Measurements from ENCODE around the gene ANKRD44. TPM values are rescaled to one million over a fixed set of nuclear protein-coding genes. Genes with fewer than 3 reads are reported as not detected.

Gene ANKRD44
- total RNA-seq, 1 donor from 2014 or later = 12.0 TPM

- no peak overlapping the region for H3K4me3 Mint-ChIP-seq (ENCODE audit: unreplicated experiment)
- DNase-seq = no peak
- H3K27ac Mint-ChIP-seq (ENCODE audit: unreplicated experiment) = no peak overlapping the region
- TF ChIP-seq, protein P1, sequence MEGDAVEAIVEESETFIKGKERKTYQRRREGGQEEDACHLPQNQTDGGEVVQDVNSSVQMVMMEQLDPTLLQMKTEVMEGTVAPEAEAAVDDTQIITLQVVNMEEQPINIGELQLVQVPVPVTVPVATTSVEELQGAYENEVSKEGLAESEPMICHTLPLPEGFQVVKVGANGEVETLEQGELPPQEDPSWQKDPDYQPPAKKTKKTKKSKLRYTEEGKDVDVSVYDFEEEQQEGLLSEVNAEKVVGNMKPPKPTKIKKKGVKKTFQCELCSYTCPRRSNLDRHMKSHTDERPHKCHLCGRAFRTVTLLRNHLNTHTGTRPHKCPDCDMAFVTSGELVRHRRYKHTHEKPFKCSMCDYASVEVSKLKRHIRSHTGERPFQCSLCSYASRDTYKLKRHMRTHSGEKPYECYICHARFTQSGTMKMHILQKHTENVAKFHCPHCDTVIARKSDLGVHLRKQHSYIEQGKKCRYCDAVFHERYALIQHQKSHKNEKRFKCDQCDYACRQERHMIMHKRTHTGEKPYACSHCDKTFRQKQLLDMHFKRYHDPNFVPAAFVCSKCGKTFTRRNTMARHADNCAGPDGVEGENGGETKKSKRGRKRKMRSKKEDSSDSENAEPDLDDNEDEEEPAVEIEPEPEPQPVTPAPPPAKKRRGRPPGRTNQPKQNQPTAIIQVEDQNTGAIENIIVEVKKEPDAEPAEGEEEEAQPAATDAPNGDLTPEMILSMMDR (IDR thresholded peaks at IDR 0.05; ENCODE audit: partially characterized antibody, unreplicated experiment) = no peak
- H3K27me3 Mint-ChIP-seq (ENCODE audit: unreplicated experiment) = peaks cover 2% of the 10 kb centered on the region
- no peaks in the 10 kb centered on the region for H3K9me3 Mint-ChIP-seq (ENCODE audit: unreplicated experiment)
- H3K36me3 Mint-ChIP-seq (ENCODE audit: unreplicated experiment) = no peaks in the 10 kb centered on the region
- H3K4me1 Mint-ChIP-seq (ENCODE audit: low read depth, unreplicated experiment) = peaks cover 4% of the 10 kb centered on the region
Measured at GRCh38 chr2:197189426-197190099, 121.0 kb downstream of the ANKRD44 start.

- Mint-ChIP-seq H3K4me1 (ENCODE audit: low read depth, unreplicated experiment) (peaks cover 4% of the 10 kb centered on the region), H3K27me3 (ENCODE audit: unreplicated experiment) (peaks cover 2% of the 10 kb centered on the region), H3K36me3 (ENCODE audit: unreplicated experiment) (no peaks in the 10 kb centered on the region), H3K9me3 (ENCODE audit: unreplicated experiment) (no peaks in the 10 kb centered on the region), H3K4me3 (ENCODE audit: unreplicated experiment) (no peak overlapping the region), H3K27ac (ENCODE audit: unreplicated experiment) (no peak overlapping the region)
- TF ChIP-seq, protein P1 (IDR thresholded peaks at IDR 0.05; ENCODE audit: partially characterized antibody, unreplicated experiment) = no peak
- no peak for DNase-seq
Measured at GRCh38 chr2:197185676-197186075, 124.9 kb downstream of the ANKRD44 start.

GRCh38 chr2:197184959-197185586 lies 125.5 kb downstream of the ANKRD44 start:
- no peaks in the 10 kb centered on the region for H3K36me3 Mint-ChIP-seq (ENCODE audit: unreplicated experiment)
- H3K27me3 Mint-ChIP-seq (ENCODE audit: unreplicated experiment) = peaks cover 2% of the 10 kb centered on the region
- no peaks in the 10 kb centered on the region for H3K9me3 Mint-ChIP-seq (ENCODE audit: unreplicated experiment)
- TF ChIP-seq, protein P1 (IDR thresholded peaks at IDR 0.05; ENCODE audit: partially characterized antibody, unreplicated experiment) = no peak
- DNase-seq = no peak
- peaks cover 4% of the 10 kb centered on the region for H3K4me1 Mint-ChIP-seq (ENCODE audit: low read depth, unreplicated experiment)
- no peak overlapping the region for H3K4me3 Mint-ChIP-seq (ENCODE audit: unreplicated experiment)
- no peak overlapping the region for H3K27ac Mint-ChIP-seq (ENCODE audit: unreplicated experiment)

DNA sequence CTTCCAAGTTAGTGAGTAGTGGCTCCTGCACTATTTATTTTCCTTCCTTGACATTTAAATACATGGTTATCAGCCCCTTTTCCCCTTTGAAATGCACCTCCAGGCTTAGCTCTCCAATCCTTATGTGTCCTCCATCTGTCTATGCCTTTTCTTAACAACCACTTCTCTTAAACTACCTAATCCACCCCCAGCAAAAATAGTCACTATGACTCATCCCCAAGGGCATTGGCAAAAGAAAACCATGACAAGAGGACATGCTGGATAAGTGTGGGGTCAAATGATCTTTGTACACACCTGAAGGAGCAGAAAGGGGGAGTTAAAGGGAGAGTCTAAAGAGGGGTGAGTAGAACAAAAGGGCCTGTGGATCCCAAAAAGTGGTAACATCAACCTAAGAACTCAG lies 127.2 kb downstream of the ANKRD44 start:
- TF ChIP-seq, protein P1 (IDR thresholded peaks at IDR 0.05; ENCODE audit: partially characterized antibody, unreplicated experiment) = no peak
- no peak overlapping the region for H3K27ac Mint-ChIP-seq (ENCODE audit: unreplicated experiment)
- no peaks in the 10 kb centered on the region for H3K4me1 Mint-ChIP-seq (ENCODE audit: low read depth, unreplicated experiment)
- H3K27me3 Mint-ChIP-seq (ENCODE audit: unreplicated experiment) = no peaks in the 10 kb centered on the region
- no peak overlapping the region for H3K4me3 Mint-ChIP-seq (ENCODE audit: unreplicated experiment)
- DNase-seq = no peak
- H3K9me3 Mint-ChIP-seq (ENCODE audit: unreplicated experiment) = no peaks in the 10 kb centered on the region
- no peaks in the 10 kb centered on the region for H3K36me3 Mint-ChIP-seq (ENCODE audit: unreplicated experiment)

GRCh38 chr2:197182668-197183067 lies 127.9 kb downstream of the ANKRD44 start:
- no peaks in the 10 kb centered on the region for H3K27me3 Mint-ChIP-seq (ENCODE audit: unreplicated experiment)
- DNase-seq = no peak
- no peak overlapping the region for H3K4me3 Mint-ChIP-seq (ENCODE audit: unreplicated experiment)
- no peak overlapping the region for H3K27ac Mint-ChIP-seq (ENCODE audit: unreplicated experiment)
- no peaks in the 10 kb centered on the region for H3K4me1 Mint-ChIP-seq (ENCODE audit: low read depth, unreplicated experiment)
- TF ChIP-seq, protein P1 (IDR thresholded peaks at IDR 0.05; ENCODE audit: partially characterized antibody, unreplicated experiment) = no peak
- H3K36me3 Mint-ChIP-seq (ENCODE audit: unreplicated experiment) = no peaks in the 10 kb centered on the region
- H3K9me3 Mint-ChIP-seq (ENCODE audit: unreplicated experiment) = no peaks in the 10 kb centered on the region
